A549 (cell line): ENCODE results near the gene FGF6. TPM values are rescaled to one million over a fixed set of nuclear protein-coding genes. Genes with fewer than 3 reads are reported as not detected.

ENCODE experiments used
- ATAC-seq, 2 experiments: fragments of 200-7000 bp in 1 of 2; fragments of >200 bp in 1 of 2; cut with Nextera tagmentation in 1 of 2; cut with Tn5 transposase in 1 of 2; 3 replicates each; pipeline versions ENCODE4 v1.8.0 to v1.9.1; 2018 to 2020; ENCODE audit warnings: mild to moderate bottlenecking in 1 of 2, moderate library complexity in 1 of 2
- CTCF ChIA-PET: fragments of 300-600 bp; sonication (Branson Sonifier 250); formaldehyde crosslinking; extraction: SDS; loops from one replicate; lab custom pipeline; 2021; ENCODE audit warnings: antibody characterized with exemption, inconsistent platforms; lab: Yijun Ruan, JAX
- POLR2A ChIA-PET: fragments of 350-600 bp; formaldehyde crosslinking; extraction: SDS; loops from one replicate; lab custom pipeline; 2021; ENCODE audit warnings: antibody characterized with exemption, inconsistent platforms; lab: Yijun Ruan, JAX
- DNase-seq, 2 experiments: peaks; one replicate each; pipeline versions ENCODE4 v3.0.0 to v3.0.0-alpha.2; 2011 to 2016; ENCODE audit warnings: low read depth in 1 of 2, low spot score in 1 of 2
- FAIRE-seq: peaks from 2 replicates; lab custom pipeline; 2011; peaks lifted over from hg19 to GRCh38; lab: Jason Lieb, UNC
- H3K27ac ChIP-seq, 2 experiments: fragments of >200 bp; sonication (Bioruptor Twin); formaldehyde crosslinking; 3 replicates each; pipeline ENCODE4 v1.5.1; 2016 to 2017
- H3K4me1 ChIP-seq: fragments of >200 bp; sonication (Bioruptor Twin); formaldehyde crosslinking; 3 replicates; pipeline ENCODE4 v1.6.1; 2016
- H3K4me2 ChIP-seq: fragments of >200 bp; sonication (Bioruptor Twin); formaldehyde crosslinking; 3 replicates; pipeline ENCODE4 v1.6.1; 2016
- H3K4me3 ChIP-seq: fragments of >200 bp; sonication (Bioruptor Twin); formaldehyde crosslinking; 3 replicates; pipeline ENCODE4 v1.5.1; 2016
- H3K9me3 ChIP-seq: fragments of >200 bp; sonication (Bioruptor Twin); formaldehyde crosslinking; 3 replicates; pipeline ENCODE4 v1.6.1; 2016
- CHD4 ChIP-seq: fragments of 200-600 bp; sonication (generic); IDR thresholded peaks from 2 replicates; pipeline ENCODE4 v1.6.1; 2016; ENCODE audit warnings: antibody characterized with exemption, mild to moderate bottlenecking, borderline replicate concordance
- ESRRA ChIP-seq: fragments of 150-350 bp; IDR thresholded peaks from 2 replicates; pipeline ENCODE4 v1.6.1; 2014; ENCODE audit warnings: mild to moderate bottlenecking, low read length, borderline replicate concordance
- FOXS1 ChIP-seq: fragments of 250-450 bp; sonication (Bioruptor Pico); IDR thresholded peaks from 2 replicates; pipeline ENCODE4 v1.5.0; 2020; ENCODE audit warnings: mild to moderate bottlenecking, moderate library complexity
- HDAC2 ChIP-seq: fragments of 200-600 bp; sonication (generic); IDR thresholded peaks from 2 replicates; pipeline ENCODE4 v1.6.1; 2016
- HOXB13 ChIP-seq: fragments of 250-450 bp; sonication (Bioruptor Pico); IDR thresholded peaks from 2 replicates; pipeline ENCODE4 v1.5.0; 2020; ENCODE audit warnings: low read depth, mild to moderate bottlenecking, moderate library complexity
- HOXB5 ChIP-seq: fragments of 250-450 bp; sonication (Bioruptor Pico); IDR thresholded peaks from 2 replicates; pipeline ENCODE4 v1.5.0; 2020; ENCODE audit warnings: mild to moderate bottlenecking, moderate library complexity
- JUN ChIP-seq, 2 experiments: fragments of >200 bp; sonication (Bioruptor Twin); formaldehyde crosslinking; IDR thresholded peaks; 2 replicates in 1 of 2; 3 replicates in 1 of 2; pipeline ENCODE4 v1.6.1; 2016 to 2017
- MAFK ChIP-seq: fragments of 450-650 bp; IDR thresholded peaks from 2 replicates; pipeline ENCODE4 v1.6.1; 2014; ENCODE audit not compliant: partially characterized antibody
- MAZ ChIP-seq: fragments of 150-350 bp; IDR thresholded peaks from 2 replicates; pipeline ENCODE4 v1.6.1; 2014; ENCODE audit warnings: antibody characterized with exemption, low read depth, low read length, borderline replicate concordance
- NPAS2 ChIP-seq: fragments of 250-450 bp; sonication (Bioruptor Pico); IDR thresholded peaks from 2 replicates; pipeline ENCODE4 v1.8.0; 2022; ENCODE audit warnings: mild to moderate bottlenecking, moderate library complexity, borderline replicate concordance
- NR3C1 ChIP-seq: fragments of >200 bp; sonication (Bioruptor Twin); formaldehyde crosslinking; IDR thresholded peaks from 3 replicates; pipeline ENCODE4 v1.6.1; 2017
- RAD21 ChIP-seq, 2 experiments: fragments of >200 bp in 1 of 2; sonication (Bioruptor Twin) in 1 of 2; formaldehyde crosslinking in 1 of 2; IDR thresholded peaks in 1 of 2; conservative IDR thresholded peaks in 1 of 2; 2 replicates in 1 of 2; 3 replicates in 1 of 2; pipeline ENCODE4 v1.6.1; 2012 to 2018; ENCODE audit warnings: inconsistent platforms in 1 of 2
- SMC3 ChIP-seq: fragments of >200 bp; sonication (Bioruptor Twin); formaldehyde crosslinking; IDR thresholded peaks from 3 replicates; pipeline ENCODE4 v1.6.1; 2018; ENCODE audit warnings: inconsistent platforms
- TFCP2L1 ChIP-seq: fragments of 250-450 bp; sonication (Bioruptor Pico); IDR thresholded peaks from 2 replicates; pipeline ENCODE4 v1.5.0; 2021; ENCODE audit warnings: mild to moderate bottlenecking
- ZC3H11A ChIP-seq: fragments of 450-650 bp; IDR thresholded peaks from 2 replicates; pipeline ENCODE4 v1.6.1; 2014; ENCODE audit warnings: antibody characterized with exemption, mild to moderate bottlenecking
- WGBS: methylation state at CpG from one replicate; pipeline ENCODE4 v1.1.6; 2017; ENCODE audit errors: missing lambda C conversion rate; 5-methylcytosine and 5-hydroxymethylcytosine counted together
- polyA plus RNA-seq, 4 experiments: library from polyadenylated mRNA; depleted of rRNA in 3 of 4; stranded (reverse); fragments of >200 nt; fragmentation: RNase III in 1 of 4; extraction: RNeasy Plus Mini Kit Qiagen cat#74134 plus additional on column Dnase treatment in 1 of 4; gene quantifications; 2 replicates in 3 of 4; 3 replicates in 1 of 4; pipeline ENCODE4 v1.2.3, GENCODE V29; 2011 to 2017
- TF ChIP-seq, protein P1 (sequence below): fragments of 150-350 bp; IDR thresholded peaks from 2 replicates; pipeline ENCODE4 v1.6.1; 2014; ENCODE audit warnings: low read depth, mild to moderate bottlenecking, low read length
- TF ChIP-seq, protein P2 (sequence below): fragments of 250-450 bp; sonication (Bioruptor Pico); IDR thresholded peaks from 2 replicates; pipeline ENCODE4 v1.5.0; 2021; ENCODE audit warnings: mild to moderate bottlenecking, moderate library complexity, borderline replicate concordance
- TF ChIP-seq, protein P3 (sequence below): fragments of >200 bp; sonication (Bioruptor Twin); formaldehyde crosslinking; IDR thresholded peaks from 3 replicates; pipeline ENCODE4 v1.5.1; 2016

Gene FGF6
- polyA plus RNA-seq, 2 of the 4 experiments (the other 2 are of a cell fraction): not detected

DNA sequence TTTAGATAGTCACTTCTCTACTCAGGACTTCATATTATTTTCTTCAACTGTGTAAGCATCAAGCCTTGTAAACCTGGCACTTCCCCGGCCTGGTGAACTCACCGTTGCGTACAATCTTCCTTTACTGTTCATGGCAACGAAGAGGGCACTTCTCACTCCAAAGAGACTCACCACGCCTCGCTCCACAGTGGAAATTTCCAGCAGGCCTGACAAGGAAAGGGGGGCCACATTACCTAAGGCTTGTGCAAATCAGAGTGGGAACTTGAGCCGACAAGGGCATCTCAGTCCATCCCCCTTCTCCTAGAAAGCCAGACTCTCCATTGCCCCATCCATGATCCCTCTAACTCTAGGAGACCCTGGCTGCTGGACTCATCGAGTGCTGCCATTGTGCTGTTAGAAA lies 1.6 kb downstream of the FGF6 start:
- H3K4me2 ChIP-seq: no peak overlapping the region
- no peak for TF ChIP-seq RAD21 (conservative IDR thresholded peaks at IDR 0.05 in 1 of 2, IDR thresholded peaks at IDR 0.05 in 1 of 2)
- TF ChIP-seq TFCP2L1 (CRISPR knock-in tag): no peak
- no peak for TF ChIP-seq HOXB13 (CRISPR knock-in tag)
- no peak for TF ChIP-seq MAZ
- no peak for TF ChIP-seq HDAC2
- no peak for TF ChIP-seq JUN (IDR thresholded peaks at IDR 0.05)
- FAIRE-seq (no peak), DNase-seq (no peak), ATAC-seq (no peak)
- 48% methylated on average over 8 of the region's 8 CpGs for WGBS
- no peaks in the 10 kb centered on the region for H3K4me1 ChIP-seq
- H3K27ac ChIP-seq: no peak overlapping the region
- no peak overlapping the region for H3K4me3 ChIP-seq
- no peaks in the 10 kb centered on the region for H3K9me3 ChIP-seq
- POLR2A ChIA-PET: no interaction called here
- CTCF ChIA-PET: interaction anchor here (1.0 kb wide), 1 partner anchor 74 kb away, joined by 3 read pairs; no protein-coding TSS in a partner anchor

DNA sequence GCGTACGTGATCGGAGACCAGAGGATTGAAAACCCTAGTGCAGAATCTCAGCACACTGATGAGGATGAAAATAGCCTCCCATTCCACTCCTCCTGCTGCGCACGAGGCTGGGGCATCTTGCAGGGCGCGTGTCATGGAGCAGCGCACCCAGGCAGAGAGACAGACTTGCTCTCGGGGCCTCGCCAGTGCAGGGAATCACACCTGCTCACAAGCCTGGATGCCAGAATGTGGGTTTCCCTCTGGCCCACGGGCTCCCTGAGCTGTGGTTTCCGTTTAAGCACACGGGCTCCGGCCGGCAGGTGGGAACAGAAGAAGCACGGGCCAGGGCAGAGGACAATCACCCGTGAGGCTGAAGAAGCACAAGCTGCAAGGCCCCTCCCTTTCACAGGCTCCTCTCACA lies 2.0 kb downstream of the FGF6 start:
- H3K9me3 ChIP-seq: no peaks in the 10 kb centered on the region
- no peak overlapping the region for H3K4me3 ChIP-seq
- DNase-seq: no peak
- no peaks in the 10 kb centered on the region for H3K4me1 ChIP-seq
- 61% methylated on average over 17 of the region's 17 CpGs for WGBS
- ChIA-PET POLR2A (no interaction called here), CTCF (interaction anchor here (2.1 kb wide), 1 partner anchor 21 kb away, joined by 4 read pairs; no protein-coding TSS in a partner anchor)
- H3K27ac ChIP-seq: no peak overlapping the region
- TF ChIP-seq ESRRA (no peak), HOXB5 (no peak), SMC3 (no peak), NR3C1 (no peak), FOXS1 (CRISPR knock-in tag) (no peak), ZC3H11A (no peak), TFCP2L1 (CRISPR knock-in tag) (no peak), NPAS2 (CRISPR knock-in tag) (no peak), CHD4 (no peak), MAFK (no peak)
- TF ChIP-seq, protein P1, sequence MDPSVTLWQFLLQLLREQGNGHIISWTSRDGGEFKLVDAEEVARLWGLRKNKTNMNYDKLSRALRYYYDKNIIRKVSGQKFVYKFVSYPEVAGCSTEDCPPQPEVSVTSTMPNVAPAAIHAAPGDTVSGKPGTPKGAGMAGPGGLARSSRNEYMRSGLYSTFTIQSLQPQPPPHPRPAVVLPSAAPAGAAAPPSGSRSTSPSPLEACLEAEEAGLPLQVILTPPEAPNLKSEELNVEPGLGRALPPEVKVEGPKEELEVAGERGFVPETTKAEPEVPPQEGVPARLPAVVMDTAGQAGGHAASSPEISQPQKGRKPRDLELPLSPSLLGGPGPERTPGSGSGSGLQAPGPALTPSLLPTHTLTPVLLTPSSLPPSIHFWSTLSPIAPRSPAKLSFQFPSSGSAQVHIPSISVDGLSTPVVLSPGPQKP: no peak
- TF ChIP-seq, protein P2, sequence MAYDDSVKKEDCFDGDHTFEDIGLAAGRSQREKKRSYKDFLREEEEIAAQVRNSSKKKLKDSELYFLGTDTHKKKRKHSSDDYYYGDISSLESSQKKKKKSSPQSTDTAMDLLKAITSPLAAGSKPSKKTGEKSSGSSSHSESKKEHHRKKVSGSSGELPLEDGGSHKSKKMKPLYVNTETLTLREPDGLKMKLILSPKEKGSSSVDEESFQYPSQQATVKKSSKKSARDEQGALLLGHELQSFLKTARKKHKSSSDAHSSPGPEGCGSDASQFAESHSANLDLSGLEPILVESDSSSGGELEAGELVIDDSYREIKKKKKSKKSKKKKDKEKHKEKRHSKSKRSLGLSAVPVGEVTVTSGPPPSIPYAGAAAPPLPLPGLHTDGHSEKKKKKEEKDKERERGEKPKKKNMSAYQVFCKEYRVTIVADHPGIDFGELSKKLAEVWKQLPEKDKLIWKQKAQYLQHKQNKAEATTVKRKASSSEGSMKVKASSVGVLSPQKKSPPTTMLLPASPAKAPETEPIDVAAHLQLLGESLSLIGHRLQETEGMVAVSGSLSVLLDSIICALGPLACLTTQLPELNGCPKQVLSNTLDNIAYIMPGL (CRISPR knock-in tag): no peak
- TF ChIP-seq, protein P3, sequence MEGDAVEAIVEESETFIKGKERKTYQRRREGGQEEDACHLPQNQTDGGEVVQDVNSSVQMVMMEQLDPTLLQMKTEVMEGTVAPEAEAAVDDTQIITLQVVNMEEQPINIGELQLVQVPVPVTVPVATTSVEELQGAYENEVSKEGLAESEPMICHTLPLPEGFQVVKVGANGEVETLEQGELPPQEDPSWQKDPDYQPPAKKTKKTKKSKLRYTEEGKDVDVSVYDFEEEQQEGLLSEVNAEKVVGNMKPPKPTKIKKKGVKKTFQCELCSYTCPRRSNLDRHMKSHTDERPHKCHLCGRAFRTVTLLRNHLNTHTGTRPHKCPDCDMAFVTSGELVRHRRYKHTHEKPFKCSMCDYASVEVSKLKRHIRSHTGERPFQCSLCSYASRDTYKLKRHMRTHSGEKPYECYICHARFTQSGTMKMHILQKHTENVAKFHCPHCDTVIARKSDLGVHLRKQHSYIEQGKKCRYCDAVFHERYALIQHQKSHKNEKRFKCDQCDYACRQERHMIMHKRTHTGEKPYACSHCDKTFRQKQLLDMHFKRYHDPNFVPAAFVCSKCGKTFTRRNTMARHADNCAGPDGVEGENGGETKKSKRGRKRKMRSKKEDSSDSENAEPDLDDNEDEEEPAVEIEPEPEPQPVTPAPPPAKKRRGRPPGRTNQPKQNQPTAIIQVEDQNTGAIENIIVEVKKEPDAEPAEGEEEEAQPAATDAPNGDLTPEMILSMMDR: no peak
- no peak for ATAC-seq
- no peak overlapping the region for H3K4me2 ChIP-seq
- FAIRE-seq: no peak
